BJ (cell line): ENCODE results near the gene CFTR. TPM values are rescaled to one million over a fixed set of nuclear protein-coding genes. Genes with fewer than 3 reads are reported as not detected.

Experiments used
- CTCF ChIA-PET: fragments of 350-600 bp; formaldehyde crosslinking; extraction: SDS; loops from one replicate; lab custom pipeline; 2021; ENCODE audit warnings: antibody characterized with exemption, inconsistent platforms; lab: Yijun Ruan, JAX
- POLR2A ChIA-PET: fragments of 300-600 bp; sonication (Branson Sonifier 250); formaldehyde crosslinking; extraction: SDS; loops from one replicate; lab custom pipeline; 2021; ENCODE audit warnings: antibody characterized with exemption; lab: Charles Lee
- DNase-seq: peaks from one replicate; pipeline ENCODE4 v3.0.0-alpha.2; 2011; ENCODE audit warnings: low read depth
- H3K27me3 ChIP-seq: 2 replicates; pipeline ENCODE4 v1.6.0; 2011; ENCODE audit warnings: low read length; ENCODE audit not compliant: control insufficient read depth, insufficient read depth
- H3K36me3 ChIP-seq: 2 replicates; pipeline ENCODE4 v1.5.1; 2011; ENCODE audit warnings: low read length; ENCODE audit not compliant: control insufficient read depth, insufficient read depth
- H3K4me3 ChIP-seq: 2 replicates; pipeline ENCODE4 v1.5.1; 2011; ENCODE audit warnings: low read depth, mild to moderate bottlenecking, control low read depth, low read length
- CTCF ChIP-seq: IDR thresholded peaks from 2 replicates; pipeline ENCODE4 v1.5.1; 2011; ENCODE audit warnings: low read depth, mild to moderate bottlenecking, control low read depth, inconsistent platforms, low read length, moderate library complexity; ENCODE audit not compliant: insufficient read depth
- polyA minus RNA-seq: library from RNA; depleted of rRNA, polyadenylated mRNA; stranded (reverse); fragments of >200 nt; gene quantifications from 2 replicates; pipeline ENCODE4 v1.2.3, GENCODE V29; 2011; rRNA and poly(A)+ RNA removed
- polyA plus RNA-seq: library from polyadenylated mRNA; depleted of rRNA; stranded (reverse); fragments of >200 nt; gene quantifications from 2 replicates; pipeline ENCODE4 v1.2.3, GENCODE V29; 2011; rRNA removed

CFTR gene
- polyA plus RNA-seq (not detected in 2 replicates), polyA minus RNA-seq (not detected in 2 replicates)

- Histone ChIP-seq H3K4me3 (no peak within 1 kb of the TSS), H3K27me3 (peaks cover 17% of the 10 kb centered on the region), H3K36me3 (no peaks in the 10 kb centered on the region)
- TF ChIP-seq CTCF: no peak
- POLR2A ChIA-PET: no interaction called here
- DNase-seq: no peak
- CTCF ChIA-PET: no interaction called here
Measured at GRCh38 chr7:117479225-117480054, at the start of gene CFTR. Gene CFTR, plus strand, starts transcription at chr7:117480025. Its CDS starts 70 bp downstream, at chr7:117480095.

GRCh38 chr7:117435475-117436043 lies 44.3 kb upstream of the CFTR start:
- DNase-seq: no peak
- TF ChIP-seq CTCF: no peak
- CTCF ChIA-PET: no interaction called here

GRCh38 chr7:117444646-117445045 lies 35.2 kb upstream of the CFTR start:
- CTCF ChIA-PET: interaction anchor here (1.9 kb wide), 1 partner anchor 271 kb away, joined by 4 read pairs; no protein-coding TSS in a partner anchor
- Histone ChIP-seq H3K27me3 (0 out of 2 replicates have a peak, but pooled peaks cover 2% of the 10 kb centered on the region), H3K36me3 (no peaks in the 10 kb centered on the region), H3K4me3 (no peak overlapping the region)
- no peak for DNase-seq
- POLR2A ChIA-PET: no interaction called here
- no peak for TF ChIP-seq CTCF

More at GRCh38 chr7:117435475-117436043, 44.3 kb upstream of the CFTR start:
- Histone ChIP-seq H3K4me3 (no peak overlapping the region), H3K36me3 (no peaks in the 10 kb centered on the region), H3K27me3 (no peaks in the 10 kb centered on the region)
- POLR2A ChIA-PET: no interaction called here

- no peak for TF ChIP-seq CTCF
- ChIA-PET CTCF (interaction anchor here (1.9 kb wide), 1 partner anchor 271 kb away, joined by 4 read pairs; no protein-coding TSS in a partner anchor), POLR2A (no interaction called here)
- Histone ChIP-seq H3K27me3 (0 out of 2 replicates have a peak, but pooled peaks cover 2% of the 10 kb centered on the region), H3K36me3 (no peaks in the 10 kb centered on the region), H3K4me3 (no peak overlapping the region)
- DNase-seq: no peak
Measured at GRCh38 chr7:117445206-117445605, 34.6 kb upstream of the CFTR start.

- POLR2A ChIA-PET: no interaction called here
- Histone ChIP-seq H3K4me3 (no peak overlapping the region), H3K36me3 (no peaks in the 10 kb centered on the region), H3K27me3 (0 out of 2 replicates have a peak, but pooled peaks cover 2% of the 10 kb centered on the region)
- TF ChIP-seq CTCF: no peak
- CTCF ChIA-PET: no interaction called here
- DNase-seq: no peak
Measured at GRCh38 chr7:117446220-117446815, 33.5 kb upstream of the CFTR start.
